Measurements from ENCODE around the gene ANKS3.
A peak's percentile ranks its signal among the peaks of the same experiment; 100 is the strongest.

Gene ANKS3

DNA sequence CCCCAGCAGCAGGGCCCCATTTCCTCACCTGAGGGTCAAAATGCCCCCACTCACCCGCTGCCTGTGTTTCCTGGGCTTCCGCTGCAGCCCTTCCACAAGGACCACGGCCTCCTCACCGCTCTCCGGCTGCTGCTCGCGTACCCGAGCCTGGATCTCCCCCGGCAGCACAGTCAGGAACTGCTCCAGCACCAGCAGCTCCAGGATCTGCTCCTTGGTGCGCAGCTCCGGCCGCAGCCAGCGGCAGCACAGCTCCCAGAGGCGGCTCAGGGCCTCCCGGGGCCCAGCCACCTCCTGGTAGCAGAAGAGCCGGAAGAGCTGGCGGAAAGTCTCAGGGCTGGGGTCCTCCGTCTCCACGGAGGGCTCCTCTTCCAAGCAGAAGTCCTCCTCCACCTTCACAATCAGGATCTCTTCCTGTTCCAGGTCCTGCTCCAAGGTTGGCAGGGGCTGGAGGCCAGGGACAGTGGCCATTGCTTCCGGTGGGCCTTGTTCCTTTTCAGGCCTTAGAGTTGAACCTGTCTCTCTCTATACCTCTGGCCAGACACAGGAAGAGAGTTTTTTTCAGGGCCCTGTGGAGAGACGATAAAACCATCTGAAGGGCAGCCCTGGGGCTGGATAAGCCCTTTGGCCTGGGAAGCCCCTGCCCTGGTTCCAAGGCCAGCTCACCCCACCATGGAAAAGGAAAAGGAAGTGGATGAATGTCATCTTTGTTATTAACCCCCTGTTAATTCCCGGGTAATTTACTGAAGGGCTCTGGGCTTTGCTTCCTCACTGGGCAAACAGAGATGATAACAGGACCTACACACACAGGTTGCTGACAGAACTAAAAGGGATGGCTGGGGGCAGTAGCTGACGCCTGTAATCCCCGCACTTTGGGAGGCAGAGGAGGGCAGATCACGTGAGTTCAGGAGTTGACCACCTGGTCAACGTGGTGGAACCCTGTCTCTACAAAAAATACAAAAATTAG is 31.7 kb upstream of the ANKS3 start:
- H3K36me3 ChIP-seq (ENCODE audit: control insufficient read depth, insufficient read depth, low read length), result no peaks in the 10 kb centered on the region
- peaks cover 4% of the 10 kb centered on the region for H3K79me2 ChIP-seq
- peak overlapping the region; percentile 71 for H3K27ac ChIP-seq
- no peak overlapping the region for H3K9ac ChIP-seq
- H3K27me3 ChIP-seq (ENCODE audit: control insufficient read depth, insufficient read depth, low read length), result no peaks in the 10 kb centered on the region
- peak overlapping the region; percentile 85 for H3K4me3 ChIP-seq (ENCODE audit: low read depth, low read length)
- no peaks in the 10 kb centered on the region for H3K9me3 ChIP-seq (ENCODE audit: control insufficient read depth, low read length)
- no peak for TF ChIP-seq CTCF (IDR thresholded peaks at IDR 0.05)
- peak overlapping the region; percentile 88 for H3K4me2 ChIP-seq (ENCODE audit: low read length)
- peak overlapping the region; percentile 96 for H2AFZ ChIP-seq
- H3K4me1 ChIP-seq, result peaks cover 6% of the 10 kb centered on the region

GRCh38 chr16:4763791-4764190 is 29.7 kb upstream of the ANKS3 start:
- no peaks in the 10 kb centered on the region for H3K9me3 ChIP-seq (ENCODE audit: control insufficient read depth, low read length)
- no peaks in the 10 kb centered on the region for H3K36me3 ChIP-seq (ENCODE audit: control insufficient read depth, insufficient read depth, low read length)
- H3K79me2 ChIP-seq, result peaks cover 4% of the 10 kb centered on the region
- H3K4me3 ChIP-seq (ENCODE audit: low read depth, low read length), result no peak overlapping the region
- H3K4me2 ChIP-seq (ENCODE audit: low read length), result no peak overlapping the region
- no peak for TF ChIP-seq CTCF (IDR thresholded peaks at IDR 0.05)
- no peaks in the 10 kb centered on the region for H3K27me3 ChIP-seq (ENCODE audit: control insufficient read depth, insufficient read depth, low read length)
- no peaks in the 10 kb centered on the region for H3K4me1 ChIP-seq
- H2AFZ ChIP-seq, result no peak overlapping the region
- no peak overlapping the region for H3K9ac ChIP-seq
- no peak overlapping the region for H3K27ac ChIP-seq

GRCh38 chr16:4762205-4762604 is 28.1 kb upstream of the ANKS3 start:
- H3K9ac ChIP-seq, result no peak overlapping the region
- H3K27me3 ChIP-seq (ENCODE audit: control insufficient read depth, insufficient read depth, low read length), result no peaks in the 10 kb centered on the region
- no peak for TF ChIP-seq CTCF (IDR thresholded peaks at IDR 0.05)
- H3K4me3 ChIP-seq (ENCODE audit: low read depth, low read length), result no peak overlapping the region
- H3K9me3 ChIP-seq (ENCODE audit: control insufficient read depth, low read length), result no peaks in the 10 kb centered on the region
- H3K4me2 ChIP-seq (ENCODE audit: low read length), result no peak overlapping the region
- no peak overlapping the region for H2AFZ ChIP-seq
- H3K27ac ChIP-seq, result no peak overlapping the region
- no peaks in the 10 kb centered on the region for H3K36me3 ChIP-seq (ENCODE audit: control insufficient read depth, insufficient read depth, low read length)
- H3K4me1 ChIP-seq, result no peaks in the 10 kb centered on the region
- H3K79me2 ChIP-seq, result peaks cover 4% of the 10 kb centered on the region

- no peaks in the 10 kb centered on the region for H3K9me3 ChIP-seq (ENCODE audit: control insufficient read depth, low read length)
- H3K36me3 ChIP-seq (ENCODE audit: control insufficient read depth, insufficient read depth, low read length), result no peaks in the 10 kb centered on the region
- no peak overlapping the region for H3K4me2 ChIP-seq (ENCODE audit: low read length)
- TF ChIP-seq CTCF (IDR thresholded peaks at IDR 0.05), result no peak
- H3K27ac ChIP-seq, result no peak overlapping the region
- peaks cover 3% of the 10 kb centered on the region for H3K79me2 ChIP-seq
- H2AFZ ChIP-seq, result no peak overlapping the region
- H3K27me3 ChIP-seq (ENCODE audit: control insufficient read depth, insufficient read depth, low read length), result no peaks in the 10 kb centered on the region
- no peak overlapping the region for H3K9ac ChIP-seq
- H3K4me3 ChIP-seq (ENCODE audit: low read depth, low read length), result no peak overlapping the region
- no peaks in the 10 kb centered on the region for H3K4me1 ChIP-seq
Measured at GRCh38 chr16:4760221-4760910, 26.3 kb upstream of the ANKS3 start.

Data from parathyroid adenoma (tissue), 2 donors.